SJCRH30 (cell line): ENCODE measurements around the gene VWC2L. TPM values are rescaled to one million over a fixed set of nuclear protein-coding genes. Genes with fewer than 3 reads are reported as not detected.

Experiments
- DNase-seq, 2 experiments: peaks; one replicate each; pipeline ENCODE4 v3.0.0-alpha.2; 2015 to 2020
- H3K27ac ChIP-seq: fragments of 250-450 bp; sonication (Bioruptor Pico); 2 replicates; pipeline ENCODE4 v1.5.1; 2020; ENCODE audit warnings: mild to moderate bottlenecking, moderate library complexity
- H3K27me3 ChIP-seq: fragments of 250-450 bp; sonication (Bioruptor Pico); 2 replicates; pipeline ENCODE4 v1.5.1; 2020; ENCODE audit warnings: mild to moderate bottlenecking, moderate library complexity
- H3K36me3 ChIP-seq: fragments of 250-450 bp; sonication (Bioruptor Pico); 2 replicates; pipeline ENCODE4 v1.5.1; 2020; ENCODE audit warnings: mild to moderate bottlenecking, moderate library complexity
- H3K4me1 ChIP-seq: fragments of 250-450 bp; sonication (Bioruptor Pico); 2 replicates; pipeline ENCODE4 v1.5.1; 2020; ENCODE audit warnings: mild to moderate bottlenecking, moderate library complexity
- H3K4me3 ChIP-seq: fragments of 250-450 bp; sonication (Bioruptor Pico); 2 replicates; pipeline ENCODE4 v1.5.1; 2020; ENCODE audit warnings: mild to moderate bottlenecking, moderate library complexity
- H3K9me3 ChIP-seq: fragments of 250-450 bp; sonication (Bioruptor Pico); replicated peaks from 2 replicates; pipeline ENCODE4 v1.5.1; 2020; ENCODE audit warnings: mild to moderate bottlenecking, moderate library complexity
- total RNA-seq: library from RNA; depleted of rRNA; stranded (reverse); fragments of >200 nt; shearing (Covaris generic); gene quantifications from 2 replicates; pipeline ENCODE4 v1.2.3, GENCODE V29; 2014; rRNA removed

VWC2L gene
- total RNA-seq: not detected in 2 replicates

GRCh38 chr2:214410918-214411554 lies at the start of gene VWC2L:
TSS of gene VWC2L (plus strand) at chr2:214411054. CDS start at chr2:214414194, 3,140 bp downstream.
- DNase-seq: peak; percentile 62 to 79
- Histone ChIP-seq H3K27ac (no peak within 1 kb of the TSS), H3K4me3 (no peak within 1 kb of the TSS), H3K27me3 (no peaks in the 10 kb centered on the region; the same call in 1 of the 2 replicates), H3K36me3 (no peaks in the 10 kb centered on the region), H3K4me1 (no peaks in the 10 kb centered on the region), H3K9me3 (no peaks in the 10 kb centered on the region)

GRCh38 chr2:214361116-214361515 lies 49.7 kb upstream of the VWC2L start:
- no peaks in the 10 kb centered on the region for H3K9me3 ChIP-seq
- no peaks in the 10 kb centered on the region for H3K27me3 ChIP-seq
- DNase-seq: no peak
- H3K4me1 ChIP-seq: no peaks in the 10 kb centered on the region
- no peaks in the 10 kb centered on the region for H3K36me3 ChIP-seq
- no peak overlapping the region for H3K4me3 ChIP-seq
- no peak overlapping the region for H3K27ac ChIP-seq

- Histone ChIP-seq H3K4me1 (no peaks in the 10 kb centered on the region), H3K36me3 (no peaks in the 10 kb centered on the region), H3K4me3 (no peak overlapping the region), H3K9me3 (no peaks in the 10 kb centered on the region), H3K27me3 (no peaks in the 10 kb centered on the region), H3K27ac (no peak overlapping the region)
- no peak for DNase-seq
These were observed 45.3 kb upstream of the VWC2L start for GRCh38 chr2:214365549-214365948.

GRCh38 chr2:214367171-214367570 lies 43.7 kb upstream of the VWC2L start:
- Histone ChIP-seq H3K9me3 (no peaks in the 10 kb centered on the region), H3K27me3 (no peaks in the 10 kb centered on the region), H3K27ac (no peak overlapping the region)

GRCh38 chr2:214376618-214377285 lies 34.1 kb upstream of the VWC2L start:
- Histone ChIP-seq H3K4me3 (no peak overlapping the region), H3K4me1 (no peaks in the 10 kb centered on the region), H3K27ac (no peak overlapping the region), H3K27me3 (no peaks in the 10 kb centered on the region), H3K9me3 (no peaks in the 10 kb centered on the region), H3K36me3 (no peaks in the 10 kb centered on the region)
- no peak for DNase-seq

More at GRCh38 chr2:214367171-214367570, 43.7 kb upstream of the VWC2L start:
- H3K36me3 ChIP-seq: no peaks in the 10 kb centered on the region
- H3K4me1 ChIP-seq: no peaks in the 10 kb centered on the region
- no peak for DNase-seq
- no peak overlapping the region for H3K4me3 ChIP-seq

- DNase-seq: no peak
- Histone ChIP-seq H3K4me1 (no peaks in the 10 kb centered on the region), H3K27me3 (no peaks in the 10 kb centered on the region), H3K4me3 (no peak overlapping the region), H3K27ac (no peak overlapping the region), H3K36me3 (no peaks in the 10 kb centered on the region), H3K9me3 (no peaks in the 10 kb centered on the region)
These were observed 33.6 kb upstream of the VWC2L start for GRCh38 chr2:214377286-214377624.

- Histone ChIP-seq H3K4me1 (no peaks in the 10 kb centered on the region), H3K27me3 (no peaks in the 10 kb centered on the region), H3K4me3 (no peak overlapping the region), H3K9me3 (no peaks in the 10 kb centered on the region), H3K36me3 (no peaks in the 10 kb centered on the region), H3K27ac (no peak overlapping the region)
- no peak for DNase-seq
These were observed 32.3 kb upstream of the VWC2L start for GRCh38 chr2:214378455-214379103.

GRCh38 chr2:214379227-214379626 lies 31.6 kb upstream of the VWC2L start:
- Histone ChIP-seq H3K27ac (no peak overlapping the region), H3K9me3 (no peaks in the 10 kb centered on the region), H3K27me3 (no peaks in the 10 kb centered on the region), H3K4me3 (no peak overlapping the region), H3K36me3 (no peaks in the 10 kb centered on the region), H3K4me1 (no peaks in the 10 kb centered on the region)
- DNase-seq: peak in 1 of 2 experiments; percentile 1

GRCh38 chr2:214380681-214381080 lies 30.2 kb upstream of the VWC2L start:
- H3K9me3 ChIP-seq: no peaks in the 10 kb centered on the region
- H3K27me3 ChIP-seq: no peaks in the 10 kb centered on the region
- no peak overlapping the region for H3K27ac ChIP-seq
- H3K4me1 ChIP-seq: no peaks in the 10 kb centered on the region
- H3K36me3 ChIP-seq: no peaks in the 10 kb centered on the region
- no peak overlapping the region for H3K4me3 ChIP-seq
- no peak for DNase-seq

- Histone ChIP-seq H3K27ac (no peak overlapping the region), H3K27me3 (no peaks in the 10 kb centered on the region)
- no peak for DNase-seq
These were observed 28.6 kb upstream of the VWC2L start for GRCh38 chr2:214382229-214382628.

GRCh38 chr2:214386720-214387119 lies 24.1 kb upstream of the VWC2L start:
- H3K4me3 ChIP-seq: no peak overlapping the region
- DNase-seq: no peak
- H3K27me3 ChIP-seq: no peaks in the 10 kb centered on the region
- H3K9me3 ChIP-seq: no peaks in the 10 kb centered on the region
- no peaks in the 10 kb centered on the region for H3K36me3 ChIP-seq
- no peak overlapping the region for H3K27ac ChIP-seq
- H3K4me1 ChIP-seq: no peaks in the 10 kb centered on the region

More at GRCh38 chr2:214382229-214382628, 28.6 kb upstream of the VWC2L start:
- Histone ChIP-seq H3K9me3 (no peaks in the 10 kb centered on the region), H3K4me3 (no peak overlapping the region), H3K36me3 (no peaks in the 10 kb centered on the region), H3K4me1 (no peaks in the 10 kb centered on the region)

GRCh38 chr2:214389334-214389733 lies 21.5 kb upstream of the VWC2L start:
- no peaks in the 10 kb centered on the region for H3K36me3 ChIP-seq
- H3K4me1 ChIP-seq: no peaks in the 10 kb centered on the region
- DNase-seq: no peak
- H3K27me3 ChIP-seq: no peaks in the 10 kb centered on the region
- no peak overlapping the region for H3K27ac ChIP-seq
- H3K4me3 ChIP-seq: no peak overlapping the region
- H3K9me3 ChIP-seq: no peaks in the 10 kb centered on the region

- Histone ChIP-seq H3K4me3 (no peak overlapping the region), H3K9me3 (no peaks in the 10 kb centered on the region), H3K27ac (no peak overlapping the region), H3K27me3 (no peaks in the 10 kb centered on the region), H3K4me1 (no peaks in the 10 kb centered on the region), H3K36me3 (no peaks in the 10 kb centered on the region)
- DNase-seq: no peak
These were observed 17.1 kb upstream of the VWC2L start for GRCh38 chr2:214393796-214394195.

- Histone ChIP-seq H3K9me3 (no peaks in the 10 kb centered on the region), H3K36me3 (no peaks in the 10 kb centered on the region), H3K27ac (no peak overlapping the region), H3K4me3 (no peak overlapping the region), H3K4me1 (no peaks in the 10 kb centered on the region), H3K27me3 (no peaks in the 10 kb centered on the region)
- DNase-seq: no peak
These were observed 15.8 kb upstream of the VWC2L start for GRCh38 chr2:214395040-214395439.

GRCh38 chr2:214401580-214401979 lies 9.3 kb upstream of the VWC2L start:
- DNase-seq: no peak
- Histone ChIP-seq H3K36me3 (no peaks in the 10 kb centered on the region), H3K9me3 (no peaks in the 10 kb centered on the region), H3K27me3 (no peaks in the 10 kb centered on the region; the same call in 1 of the 2 replicates), H3K4me3 (no peak overlapping the region), H3K4me1 (no peaks in the 10 kb centered on the region), H3K27ac (no peak overlapping the region)
